NCI-H128 (cell line): ENCODE measurements around the gene AHRR.
"Not testable (repeated sequence)": the region's sequence is repeated elsewhere in the genome, so short reads cannot be mapped to it uniquely, and the experiment has no call there.

Experiments used
- DNase-seq: peaks from one replicate; lab custom pipeline; 2025; ENCODE audit not compliant: unreplicated experiment; lab: John Stamatoyannopoulos, UW

AHRR gene

GRCh38 chr5:392431-392988 lies 71.0 kb downstream of the AHRR start:
- DNase-seq, result no peak

GRCh38 chr5:393846-394275 lies 72.3 kb downstream of the AHRR start:
- no peak for DNase-seq

GRCh38 chr5:394671-395155 lies 73.2 kb downstream of the AHRR start:
- no peak for DNase-seq

DNA sequence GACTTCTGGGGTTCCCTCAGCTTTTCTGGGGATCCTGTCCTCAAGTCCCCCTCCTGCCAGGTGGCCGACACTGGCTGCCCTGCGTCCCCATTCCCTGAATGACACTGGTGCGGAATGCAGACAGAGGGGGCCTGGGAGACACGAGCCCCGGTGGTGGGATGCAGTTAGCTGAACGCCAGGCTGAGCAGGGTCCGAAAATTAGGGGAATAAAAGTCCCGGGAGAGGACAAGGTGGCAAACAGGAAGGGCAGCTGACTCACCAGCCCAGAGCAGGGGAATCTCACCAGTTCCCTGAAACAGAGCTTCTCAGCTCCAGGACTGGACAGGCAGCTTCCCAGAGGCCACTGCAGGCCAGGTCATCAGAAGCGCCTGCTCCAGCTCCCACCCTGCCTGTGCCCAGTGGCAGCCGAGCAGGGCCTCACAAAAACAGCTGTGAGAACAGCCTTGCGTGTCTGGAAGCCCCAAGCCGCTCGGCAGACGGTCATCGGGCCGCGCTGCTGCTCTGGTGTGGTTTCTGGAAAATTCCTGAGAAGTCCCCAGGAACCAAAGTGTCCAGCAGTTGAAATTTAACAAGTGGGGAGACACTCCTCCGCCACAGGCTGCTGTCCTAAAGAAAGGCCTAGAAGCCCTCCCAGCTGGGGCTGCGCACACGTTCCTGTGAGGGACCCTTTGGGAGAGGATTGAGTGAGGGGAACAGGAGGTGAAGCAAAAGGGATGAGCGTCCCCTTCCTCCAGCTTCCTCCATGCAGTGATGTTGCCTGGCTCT lies 73.8 kb downstream of the AHRR start:
- DNase-seq, result no peak

- DNase-seq, result no peak
Observed at GRCh38 chr5:395921-396530, 74.5 kb downstream of the AHRR start.

- no peak for DNase-seq
Observed at GRCh38 chr5:396531-396961, 75.0 kb downstream of the AHRR start.

DNA sequence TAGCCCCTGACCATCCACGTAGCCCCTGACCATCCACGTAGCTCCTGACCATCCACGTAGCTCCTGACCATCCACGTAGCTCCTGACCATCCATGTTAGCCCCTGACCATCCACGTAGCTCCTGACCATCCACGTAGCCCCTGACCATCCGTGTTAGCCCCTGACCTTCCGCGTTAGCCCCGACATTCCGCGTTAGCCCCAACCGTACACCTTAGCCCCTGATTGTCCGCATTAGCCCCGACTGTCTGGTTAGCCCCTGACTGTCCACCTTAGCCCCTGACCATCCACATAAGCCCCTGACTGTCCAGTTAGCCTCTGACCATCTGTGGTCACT lies 76.6 kb downstream of the AHRR start:
- not testable (repeated sequence) for DNase-seq

DNA sequence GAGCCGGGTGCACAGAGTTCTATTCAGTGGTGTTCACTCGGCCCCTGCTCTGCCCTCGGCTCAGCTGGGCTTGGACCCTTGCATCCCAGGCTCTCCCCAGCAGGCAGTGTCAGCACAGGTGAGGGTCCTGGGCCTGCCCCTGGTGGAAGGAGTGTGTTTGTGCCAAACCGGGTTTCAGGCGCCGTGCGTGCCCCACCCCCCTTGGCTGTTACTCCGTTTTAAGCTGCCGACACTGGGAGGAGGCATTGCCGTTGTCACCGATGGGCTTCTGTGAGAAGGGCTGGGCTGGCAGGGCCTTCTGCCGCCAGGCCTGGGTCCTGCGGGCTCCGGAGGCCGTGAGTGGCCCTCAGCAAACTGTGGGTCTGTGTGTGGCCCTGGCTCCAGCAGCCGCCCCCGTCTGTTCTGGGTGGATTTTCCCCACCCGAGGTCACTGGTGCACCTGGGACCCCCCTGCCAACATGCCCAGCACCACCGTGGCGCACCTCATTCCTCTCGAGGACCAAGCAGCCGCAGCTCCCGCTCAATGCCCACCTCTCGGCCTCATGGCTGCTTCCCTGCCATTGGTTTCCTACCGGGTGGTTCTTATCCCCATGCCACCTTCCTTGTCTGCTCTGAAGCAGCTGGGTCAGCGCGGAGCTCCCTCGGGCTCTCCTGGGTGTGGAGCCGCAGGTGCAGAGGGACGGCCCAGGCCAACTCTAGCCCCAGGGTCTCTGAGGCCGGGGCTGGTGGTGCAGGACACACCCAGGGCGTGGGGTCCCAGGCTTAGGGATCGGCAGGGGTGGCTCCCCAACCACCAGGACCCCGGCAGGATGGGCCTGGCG lies 77.2 kb downstream of the AHRR start:
- no peak for DNase-seq

GRCh38 chr5:399296-400281 lies 78.1 kb downstream of the AHRR start:
- DNase-seq, result peak; percentile 98

- no peak for DNase-seq
Observed at GRCh38 chr5:400282-401145, 79.0 kb downstream of the AHRR start.

- DNase-seq, result no peak
Observed at GRCh38 chr5:401146-402034, 79.9 kb downstream of the AHRR start.

DNA sequence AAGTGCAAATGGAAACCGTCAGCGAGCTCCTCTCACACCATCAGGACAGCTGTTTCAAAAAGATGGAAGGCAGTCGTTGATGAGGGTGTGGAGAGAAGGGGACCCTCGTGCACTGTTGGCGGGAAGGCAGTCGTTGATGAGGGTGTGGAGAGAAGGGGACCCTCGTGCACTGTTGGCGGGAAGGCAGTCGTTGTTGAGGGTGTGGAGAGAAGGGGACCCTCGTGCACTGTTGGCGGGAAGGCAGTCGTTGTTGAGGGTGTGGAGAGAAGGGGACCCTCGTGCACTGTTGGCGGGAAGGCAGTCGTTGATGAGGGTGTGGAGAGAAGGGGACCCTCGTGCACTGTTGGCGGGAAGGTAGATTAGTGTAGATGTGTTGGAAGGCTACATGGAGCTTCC lies 80.7 kb downstream of the AHRR start:
- DNase-seq, result not testable (repeated sequence)

DNA sequence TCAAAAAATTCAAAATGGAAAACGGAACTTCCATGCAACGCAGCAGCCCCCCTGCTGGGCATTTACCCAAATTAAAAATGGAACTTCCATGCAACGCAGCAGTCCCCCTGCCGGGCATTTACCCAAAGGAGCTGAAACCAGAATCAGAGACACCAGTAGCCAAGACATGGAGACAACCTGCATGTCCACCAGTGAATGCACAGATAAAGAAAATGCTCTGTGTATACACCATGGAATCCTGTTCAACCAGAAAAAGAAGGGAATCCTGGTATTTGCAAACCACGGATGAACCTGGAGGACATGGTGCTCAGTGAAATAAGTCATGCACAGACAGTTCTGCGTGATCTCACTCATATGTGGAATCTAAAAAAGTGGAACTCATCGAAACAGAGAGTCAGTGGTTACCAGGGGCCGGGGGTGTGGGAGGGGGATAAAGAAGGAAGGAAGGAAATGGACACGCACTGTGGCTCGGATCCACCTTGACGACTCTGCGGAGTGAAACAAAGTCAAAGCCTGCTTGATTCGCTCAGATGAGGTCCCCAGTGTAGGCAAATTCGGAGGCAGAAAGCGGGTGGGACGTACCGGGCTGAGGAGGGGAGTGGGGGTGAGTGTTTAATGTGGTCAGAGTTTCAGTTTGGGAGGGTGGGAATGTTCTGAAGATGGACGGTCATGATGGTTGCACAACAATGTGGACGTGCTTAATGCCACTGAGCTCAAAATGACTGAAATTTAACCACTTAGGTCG lies 81.3 kb downstream of the AHRR start:
- no peak for DNase-seq

DNA sequence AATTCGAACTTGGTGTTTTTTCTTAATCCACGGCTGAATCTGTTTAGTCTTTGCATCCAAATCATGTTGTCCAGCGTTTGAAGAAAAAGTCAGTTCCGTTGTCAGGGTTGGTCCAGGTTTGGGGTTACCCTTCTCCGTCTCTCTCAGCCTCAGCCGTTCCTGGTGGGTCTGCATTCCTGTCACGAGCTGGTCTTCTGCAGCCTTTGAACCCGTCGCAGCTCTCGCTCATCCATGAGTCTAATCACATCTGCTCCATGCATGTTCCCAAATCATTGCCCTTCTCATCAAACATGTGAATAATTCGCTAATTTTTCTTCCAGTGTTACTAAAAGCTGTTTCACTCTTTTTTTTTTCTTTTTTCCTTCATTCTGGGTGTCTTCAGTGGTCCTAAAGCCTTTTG lies 82.5 kb downstream of the AHRR start:
- DNase-seq, result no peak

GRCh38 chr5:404666-405241 lies 83.2 kb downstream of the AHRR start:
- no peak for DNase-seq

- DNase-seq, result no peak
Observed at GRCh38 chr5:405421-405820, 83.9 kb downstream of the AHRR start.

DNA sequence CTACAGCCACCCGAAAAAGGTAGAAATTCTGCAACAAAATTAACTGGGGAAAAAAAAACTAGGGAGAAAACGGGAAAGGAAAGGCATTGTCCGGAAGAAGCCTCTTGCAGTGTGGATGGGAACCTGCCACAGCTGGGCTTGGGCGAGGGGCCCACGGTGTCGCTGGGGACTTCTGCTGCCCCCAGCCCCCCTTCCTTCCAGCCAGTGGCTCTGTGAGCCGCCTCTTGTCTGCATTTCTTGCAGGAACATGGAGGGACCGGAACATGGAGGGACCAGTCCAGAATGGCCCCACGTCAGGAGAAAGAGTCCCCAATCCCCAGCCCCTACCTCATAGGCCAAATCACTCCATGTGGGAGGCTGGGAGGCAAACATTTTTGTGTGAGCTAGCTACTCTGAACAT lies 84.5 kb downstream of the AHRR start:
- DNase-seq, result no peak
